ENCODE measurements around the gene NCS1. TPM values are rescaled to one million over a fixed set of nuclear protein-coding genes. Genes with fewer than 3 reads are reported as not detected.

NCS1 gene
- total RNA-seq, 1 experiment from 2014 or later, result 27.8 TPM

GRCh38 chr9:130286072-130286770, 114.0 kb downstream of the NCS1 start:
- Mint-ChIP-seq H3K9me3 (ENCODE audit: unreplicated experiment) (no peaks in the 10 kb centered on the region), H3K36me3 (ENCODE audit: insufficient read depth, unreplicated experiment) (no peaks in the 10 kb centered on the region), H3K4me3 (ENCODE audit: unreplicated experiment) (no peak overlapping the region), H3K4me1 (ENCODE audit: insufficient read depth, unreplicated experiment) (peaks cover 7% of the 10 kb centered on the region), H3K27ac (ENCODE audit: low read depth, unreplicated experiment) (no peak overlapping the region), H3K27me3 (ENCODE audit: insufficient read depth, unreplicated experiment) (peaks cover 91% of the 10 kb centered on the region)
- POLR2A ChIA-PET, result no interaction called here
- intact Hi-C loops (cut with micrococcal nuclease), result no loop called here
- DNase-seq (ENCODE audit: unreplicated experiment), result no peak
- BruUV-seq (replicated peaks), result no TSS peak
- no peak for TF ChIP-seq CTCF (IDR thresholded peaks at IDR 0.05; ENCODE audit: unreplicated experiment)
- CTCF ChIA-PET, result no interaction called here

Other genes starting within 250 kb of the NCS1 start
- 24.4 and 26.6 TPM in 2 replicates for gene FNBP1, start 129.2 kb upstream of the NCS1 start, total RNA-seq (2022)
- gene GPR107, start 118.5 kb upstream of the NCS1 start, total RNA-seq (2022), result 32.9 and 41.8 TPM in 2 replicates
- not detected in 2 replicates for gene HMCN2, start 93.4 kb downstream of the NCS1 start, total RNA-seq (2022)